K562 (cell line): Measurements from ENCODE around the gene C6orf163. TPM values are rescaled to one million over a fixed set of nuclear protein-coding genes. Genes with fewer than 3 reads are reported as not detected.
A peak's percentile ranks its signal among the peaks of the same experiment; 100 is the strongest.

Experiments used
- ATAC-seq: fragments of 200-7000 bp; cut with Tn5 transposase; 3 replicates; pipeline ENCODE4 v1.9.1; 2020; ENCODE audit warnings: moderate library complexity
- BruUV-seq: library from RNA; stranded (reverse); fragments of 400-500 nt; replicated peaks from 2 replicates; lab custom pipeline; 2021; lab: Mats Ljungman, UMichigan
- CTCF ChIA-PET: fragments of 300-600 bp; formaldehyde crosslinking; extraction: SDS; loops from one replicate; lab custom pipeline; 2021; ENCODE audit warnings: low intra/inter-chr PET ratio; lab: Yijun Ruan, JAX
- POLR2A ChIA-PET: fragments of 300-600, 350-650 bp; sonication (Branson Sonifier 250); formaldehyde crosslinking; extraction: SDS; loops from one replicate; lab custom pipeline; 2021; ENCODE audit warnings: antibody characterized with exemption, inconsistent platforms; lab: Yijun Ruan, JAX
- DNase-seq, 4 experiments: peaks; one replicate each; pipeline versions ENCODE4 v3.0.0 to v3.0.0-alpha.2; 2011 to 2018; ENCODE audit warnings: low spot score in 3 of 4, mixed read lengths in 3 of 4; ENCODE audit errors: extremely low read depth in 1 of 4
- FAIRE-seq: peaks from 2 replicates; lab custom pipeline; 2011; peaks lifted over from hg19 to GRCh38; lab: Jason Lieb, UNC
- H2AFZ ChIP-seq: 2 replicates; pipeline ENCODE4 v1.6.0; 2011; ENCODE audit warnings: low read depth, low read length, control low read depth, inconsistent platforms
- H3K27ac ChIP-seq: fragments of 200-600 bp; 3 replicates; pipeline ENCODE4 v1.8.0; 2011; ENCODE audit warnings: low read depth, mild to moderate bottlenecking, control low read depth, inconsistent platforms, low read length, moderate library complexity, mixed read lengths; ENCODE audit errors: extremely low read depth
- H3K27me3 ChIP-seq, 2 experiments: fragments of 300-600 bp in 1 of 2; 2 replicates in 1 of 2; 3 replicates in 1 of 2; pipeline versions ENCODE4 v1.6.0 to v1.8.0; 2011; ENCODE audit warnings: inconsistent platforms in 2 of 2, low read length in 2 of 2, mild to moderate bottlenecking in 1 of 2, mixed read lengths in 1 of 2, moderate library complexity in 1 of 2; ENCODE audit not compliant: control insufficient read depth in 2 of 2, insufficient read depth in 2 of 2
- H3K36me3 ChIP-seq: fragments of 300-600 bp; 3 replicates; pipeline ENCODE4 v1.8.0; 2011; ENCODE audit warnings: mild to moderate bottlenecking, low read length, inconsistent platforms; ENCODE audit not compliant: control insufficient read depth, insufficient read depth
- H3K4me1 ChIP-seq, 2 experiments: fragments of 200-600 bp in 1 of 2; replicated peaks in 1 of 2; 2 replicates in 1 of 2; 3 replicates in 1 of 2; pipeline versions ENCODE4 v1.5.1 to v1.8.0; 2011; ENCODE audit warnings: inconsistent platforms in 2 of 2, low read length in 2 of 2, mild to moderate bottlenecking in 1 of 2, mixed read lengths in 1 of 2, moderate library complexity in 1 of 2; ENCODE audit not compliant: control insufficient read depth in 2 of 2, insufficient read depth in 2 of 2
- H3K4me2 ChIP-seq: 2 replicates; pipeline ENCODE4 v1.6.1; 2011; ENCODE audit warnings: low read length, control low read depth, inconsistent platforms, mixed read lengths; ENCODE audit not compliant: insufficient read depth
- H3K4me3 ChIP-seq: fragments of 200-600 bp; sonication (generic), shearing (Covaris generic); 2 replicates; pipeline ENCODE4 v1.5.1; 2016; ENCODE audit warnings: control low read depth, inconsistent platforms
- H3K79me2 ChIP-seq: fragments of 200-600 bp; 3 replicates; pipeline ENCODE4 v1.8.0; 2011; ENCODE audit warnings: low read length, inconsistent platforms; ENCODE audit not compliant: control insufficient read depth, insufficient read depth
- H3K9ac ChIP-seq, 2 experiments: 2 replicates each; pipeline versions ENCODE4 v1.6.0 to v1.6.1; 2011; ENCODE audit warnings: low read depth in 2 of 2, low read length in 2 of 2, control low read depth in 1 of 2, inconsistent platforms in 1 of 2, mild to moderate bottlenecking in 1 of 2, mixed read lengths in 1 of 2; ENCODE audit not compliant: insufficient read depth in 1 of 2
- H3K9me1 ChIP-seq: one replicate; pipeline ENCODE4 v1.6.0; 2011; ENCODE audit warnings: inconsistent platforms, mild to moderate bottlenecking, low read length, moderate library complexity; ENCODE audit not compliant: control insufficient read depth, insufficient read depth
- H3K9me3 ChIP-seq: replicated peaks from 2 replicates; pipeline ENCODE4 v1.5.1; 2011; ENCODE audit warnings: low read depth, low read length, inconsistent platforms; ENCODE audit not compliant: control insufficient read depth, insufficient read depth
- H4K20me1 ChIP-seq: replicated peaks from 2 replicates; pipeline ENCODE4 v1.6.1; 2011; ENCODE audit warnings: low read length, inconsistent platforms, mixed read lengths; ENCODE audit not compliant: control insufficient read depth, insufficient read depth
- CSDE1 ChIP-seq, 2 experiments: fragments of 450-650 bp; IDR thresholded peaks; 2 replicates each; pipeline ENCODE4 v1.6.1; 2016; ENCODE audit warnings: mild to moderate bottlenecking in 1 of 2
- DEAF1 ChIP-seq: fragments of 450-650 bp; formaldehyde crosslinking; IDR thresholded peaks from 2 replicates; pipeline ENCODE4 v1.4.0; 2020; ENCODE audit warnings: mild to moderate bottlenecking, moderate library complexity
- IRF9 ChIP-seq: fragments of 450-650 bp; IDR thresholded peaks from 2 replicates; pipeline ENCODE4 v1.6.1; 2016; ENCODE audit warnings: missing biosample characterization, missing genetic modification characterization
- MED1 ChIP-seq: sonication (generic); formaldehyde crosslinking; IDR thresholded peaks from 2 replicates; pipeline ENCODE4 v1.8.1; 2023; ENCODE audit warnings: missing genetic modification reagents, borderline replicate concordance
- RAD21 ChIP-seq, 2 experiments: fragments of 250-450 bp in 1 of 2; fragments of 450-650 bp in 1 of 2; sonication (Bioruptor Pico) in 1 of 2; formaldehyde crosslinking in 1 of 2; IDR thresholded peaks in 1 of 2; conservative IDR thresholded peaks in 1 of 2; 2 replicates each; pipeline versions ENCODE4 v1.4.0 to v1.8.0; 2020 to 2022; ENCODE audit warnings: mild to moderate bottlenecking in 2 of 2, moderate library complexity in 1 of 2
- SLC30A9 ChIP-seq: fragments of 250-450 bp; sonication (Bioruptor Pico); IDR thresholded peaks from 2 replicates; pipeline ENCODE4 v1.8.0; 2022; ENCODE audit warnings: mild to moderate bottlenecking, moderate library complexity
- SMC3 ChIP-seq: conservative IDR thresholded peaks from 2 replicates; pipeline ENCODE4 v1.6.1; 2011; ENCODE audit warnings: low read depth, low read length, improper control_type of control experiment; ENCODE audit not compliant: insufficient read depth
- TCF7L2 ChIP-seq: fragments of 150-350 bp; IDR thresholded peaks from 2 replicates; pipeline ENCODE4 v1.6.1; 2016; ENCODE audit warnings: low read depth, mild to moderate bottlenecking, low read length, moderate library complexity
- ZEB2 ChIP-seq: fragments of 450-650 bp; IDR thresholded peaks from 2 replicates; pipeline ENCODE4 v1.6.1; 2016
- WGBS: fragments of 100-300 bp; shearing (Covaris generic); methylation state at CpG from one replicate; pipeline ENCODE4 v1.1.6; 2016; ENCODE audit warnings: low coverage, mixed read lengths; ENCODE audit not compliant: insufficient coverage; ENCODE audit errors: missing lambda C conversion rate; 5-methylcytosine and 5-hydroxymethylcytosine counted together
- in situ Hi-C: fragments of 300-500 bp; cut with MboI; formaldehyde crosslinking; loops from 4 replicates; pipeline ENCODE4 v1.15.0; 2018; ENCODE audit warnings: inconsistent platforms, mixed read lengths
- intact Hi-C: fragments of 100-400 bp; cut with micrococcal nuclease; formaldehyde crosslinking; loops from 2 replicates; pipeline ENCODE4 v1.14.2; 2022
- polyA plus RNA-seq, 8 experiments: library from polyadenylated mRNA; depleted of rRNA in 4 of 8; stranded (reverse) in 5 of 8; unstranded in 3 of 8; fragments of >200 nt; fragmentation: Nextera tagmentation in 2 of 8; fragmentation: Illumina TruSeq in 1 of 8; extraction: Ambion mirVana in 2 of 8; extraction: Trizol in 1 of 8; gene quantifications; 2 replicates each; pipeline versions ENCODE4 v1.2.1 to v1.2.3, GENCODE V29; 2011 to 2014; ENCODE audit warnings: inconsistent platforms in 1 of 8, missing spikeins in 1 of 8
- total RNA-seq, 7 experiments: library from RNA; depleted of rRNA in 6 of 7; stranded (reverse); fragments of >200 nt in 6 of 7; fragmentation: Illumina TruSeq in 2 of 7; extraction: Trizol in 2 of 7; gene quantifications; 2 replicates each; pipeline versions ENCODE4 v1.2.1 to v1.2.3, GENCODE V29; 2011 to 2021; ENCODE audit warnings: low replicate concordance in 1 of 7
- TF ChIP-seq, protein P1 (sequence below), 3 experiments: IDR thresholded peaks in 2 of 3; conservative IDR thresholded peaks in 1 of 3; 2 replicates each; pipeline ENCODE4 v1.5.1; 2011 to 2012; ENCODE audit warnings: low read length in 3 of 3, mild to moderate bottlenecking in 3 of 3, control low read depth in 2 of 3, improper control_type of control experiment in 1 of 3, inconsistent platforms in 1 of 3, low read depth in 1 of 3, mixed read lengths in 1 of 3, moderate library complexity in 1 of 3; ENCODE audit not compliant: insufficient read depth in 2 of 3

C6orf163 gene
- total and polyA plus RNA-seq, 9 of the 15 experiments (the other 6 are each of a cell fraction or from before 2014, with no cell fraction given), result 0.67 to 4.7 (median 1.5) TPM

- TF ChIP-seq SMC3, result peak; percentile 64
- TF ChIP-seq DEAF1 (CRISPR knock-in tag), result peak; percentile 32; the same call in 1 of the 2 replicates
- TF ChIP-seq MED1, result no peak
Observed at GRCh38 chr6:87391334-87391733, 46.7 kb downstream of the C6orf163 start (continued).

- H3K4me3 ChIP-seq, result no peak overlapping the region
- no peak overlapping the region for H2AFZ ChIP-seq
- POLR2A ChIA-PET, result interaction anchor here (0.6 to 0.7 kb wide), 2 partner anchors 15 to 29 kb away, joined by 3 read pairs; partner anchors contain the start of gene CFAP206
- H3K4me2 ChIP-seq, result no peak overlapping the region
- FAIRE-seq (peak; percentile 81), ATAC-seq (peak; percentile 91), DNase-seq (peak; percentile 42 to 72 (median 50))
- no peaks in the 10 kb centered on the region; the same call in 1 of the 2 replicates for H4K20me1 ChIP-seq
- no peaks in the 10 kb centered on the region for H3K9me3 ChIP-seq
- in situ Hi-C loops, result loop anchor here (10.0 kb wide), 1 partner anchor 328 kb away; no protein-coding TSS in a partner anchor
- no TSS peak for BruUV-seq
- H3K27ac ChIP-seq, result no peak overlapping the region
- CTCF ChIA-PET, result interaction anchor here (0.5 to 3.4 kb wide), 5 partner anchors 19 to 326 kb away, joined by 3 to 21 read pairs (median 4); no protein-coding TSS in a partner anchor
- H3K9ac ChIP-seq, result no peak overlapping the region
- no peaks in the 10 kb centered on the region for H3K79me2 ChIP-seq
- H3K9me1 ChIP-seq, result no peaks in the 10 kb centered on the region
- H3K27me3 ChIP-seq, result no peaks in the 10 kb centered on the region
- no peaks in the 10 kb centered on the region for H3K36me3 ChIP-seq
- 0% methylated on average over 2 of the region's 2 CpGs for WGBS
- no peaks in the 10 kb centered on the region for H3K4me1 ChIP-seq
- intact Hi-C loops, result loop anchor here (10.0 kb wide), 1 partner anchor 302 kb away; no protein-coding TSS in a partner anchor
- TF ChIP-seq RAD21 (CRISPR knock-in tag; conservative IDR thresholded peaks at IDR 0.05 in 1 of 2, IDR thresholded peaks at IDR 0.05 in 1 of 2), result peak; percentile 76 to 82
- TF ChIP-seq CSDE1 (IDR thresholded peaks at IDR 0.05), result 0 out of 4 replicates have a peak, but pooled peaks of 1 of the 2 experiments have one; percentile 23
- TF ChIP-seq, protein P1, sequence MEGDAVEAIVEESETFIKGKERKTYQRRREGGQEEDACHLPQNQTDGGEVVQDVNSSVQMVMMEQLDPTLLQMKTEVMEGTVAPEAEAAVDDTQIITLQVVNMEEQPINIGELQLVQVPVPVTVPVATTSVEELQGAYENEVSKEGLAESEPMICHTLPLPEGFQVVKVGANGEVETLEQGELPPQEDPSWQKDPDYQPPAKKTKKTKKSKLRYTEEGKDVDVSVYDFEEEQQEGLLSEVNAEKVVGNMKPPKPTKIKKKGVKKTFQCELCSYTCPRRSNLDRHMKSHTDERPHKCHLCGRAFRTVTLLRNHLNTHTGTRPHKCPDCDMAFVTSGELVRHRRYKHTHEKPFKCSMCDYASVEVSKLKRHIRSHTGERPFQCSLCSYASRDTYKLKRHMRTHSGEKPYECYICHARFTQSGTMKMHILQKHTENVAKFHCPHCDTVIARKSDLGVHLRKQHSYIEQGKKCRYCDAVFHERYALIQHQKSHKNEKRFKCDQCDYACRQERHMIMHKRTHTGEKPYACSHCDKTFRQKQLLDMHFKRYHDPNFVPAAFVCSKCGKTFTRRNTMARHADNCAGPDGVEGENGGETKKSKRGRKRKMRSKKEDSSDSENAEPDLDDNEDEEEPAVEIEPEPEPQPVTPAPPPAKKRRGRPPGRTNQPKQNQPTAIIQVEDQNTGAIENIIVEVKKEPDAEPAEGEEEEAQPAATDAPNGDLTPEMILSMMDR (IDR thresholded peaks at IDR 0.05 in 2 of 3, conservative IDR thresholded peaks at IDR 0.05 in 1 of 3; ENCODE audit: insufficient read depth in 2 of 3, low read depth in 1 of 3, low read length in 3 of 3), result peak; percentile 37 to 71 (median 57); a peak in 5 of 6 replicates
- 0 out of 2 replicates have a peak, but pooled peaks have one; percentile 15 for TF ChIP-seq SMC3
- TF ChIP-seq ZEB2, result no peak
- no peak for TF ChIP-seq SLC30A9 (CRISPR knock-in tag)
- TF ChIP-seq TCF7L2, result no peak
- TF ChIP-seq IRF9 (tag), result 0 out of 2 replicates have a peak, but pooled peaks have one; percentile 25
Observed at GRCh38 chr6:87393026-87393622, 48.5 kb downstream of the C6orf163 start.
